Measurements from ENCODE around the gene TADA2A.

Gene TADA2A

DNA sequence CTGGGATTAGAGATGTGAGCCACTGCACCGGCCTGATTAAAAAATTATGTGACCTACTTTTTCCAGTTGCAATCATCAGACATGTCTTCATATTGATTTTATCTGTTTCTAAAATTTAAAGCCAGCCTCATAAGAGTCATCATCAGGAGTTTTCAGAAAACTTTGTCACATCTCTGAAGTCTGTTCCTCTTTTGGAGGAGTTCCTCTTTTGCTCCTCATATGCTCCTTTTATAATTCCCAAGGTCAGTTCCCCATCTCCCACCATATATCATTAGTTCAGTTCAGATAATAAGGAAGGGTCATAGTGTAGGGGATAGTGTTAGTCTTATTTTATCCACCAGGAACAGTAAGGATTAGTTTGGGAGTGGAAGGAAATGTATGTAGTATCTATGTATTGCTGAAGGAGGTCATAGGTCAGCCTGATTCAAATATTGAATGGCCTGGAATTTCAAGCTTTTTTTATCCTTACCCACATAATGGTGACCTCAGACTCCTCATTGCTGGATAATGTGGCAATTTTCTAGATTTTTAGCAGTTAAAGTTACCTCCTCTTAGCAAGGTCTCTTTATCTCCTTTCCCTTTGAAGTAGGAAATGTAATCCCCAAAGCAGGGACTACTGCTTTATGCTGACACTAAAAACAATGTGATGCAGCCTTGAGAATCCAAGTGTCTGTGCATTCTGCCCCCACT lies 69.2 kb downstream of the TADA2A start:
- Histone ChIP-seq H4K8ac (ENCODE audit: low read length) (no peak overlapping the region), H2BK15ac (ENCODE audit: low read depth, poor library complexity, severe bottlenecking) (no peak overlapping the region), H3K18ac (ENCODE audit: low read depth in 1 of 2, low read length in 2 of 2) (no peak overlapping the region), H3K27ac (ENCODE audit: low read length, poor library complexity, severe bottlenecking) (peak overlapping the region; percentile 51), H3K27me3 (ENCODE audit: control insufficient read depth in 1 of 2, insufficient read depth in 1 of 2, low read length in 2 of 2) (no peaks in the 10 kb centered on the region), H3K4me1 (ENCODE audit: control insufficient read depth, insufficient read depth, low read depth, low read length) (peaks cover 3% of the 10 kb centered on the region), H3K9ac (ENCODE audit: low read length) (peak overlapping the region; percentile 84), H3K4me2 (ENCODE audit: low read length, poor library complexity, severe bottlenecking) (no peak overlapping the region), H3K9me3 (ENCODE audit: control insufficient read depth, low read length) (no peaks in the 10 kb centered on the region), H3K4me3 (ENCODE audit: insufficient read depth in 1 of 2, low read depth in 1 of 2, low read length in 2 of 2) (no peak overlapping the region), H2BK12ac (ENCODE audit: low read length in 2 of 2) (peak overlapping the region in 1 of 2 experiments; percentile 57), H2BK5ac (ENCODE audit: low read depth, low read length, poor library complexity, severe bottlenecking) (no peak overlapping the region), H4K91ac (ENCODE audit: low read length) (no peak overlapping the region), H2AFZ (ENCODE audit: low read depth, low read length) (no peak overlapping the region), H3K4ac (ENCODE audit: low read depth in 1 of 2, low read length in 2 of 2) (no peak overlapping the region), H3K23ac (ENCODE audit: low read length in 2 of 2) (no peak overlapping the region), H3K14ac (ENCODE audit: low read length in 2 of 2) (no peak overlapping the region), H3K36me3 (ENCODE audit: control insufficient read depth in 1 of 2, insufficient read depth in 2 of 2, low read depth in 1 of 2, low read length in 2 of 2) (peaks cover 16 to 57% of the 10 kb centered on the region in 2 experiments), H2BK120ac (ENCODE audit: low read depth, low read length) (no peak overlapping the region), H3K79me1 (replicated peaks; ENCODE audit: low read length, poor library complexity, severe bottlenecking) (peaks cover 4% of the 10 kb centered on the region), H2AK5ac (ENCODE audit: low read length, severe bottlenecking) (peak overlapping the region; percentile 5)
- DNase-seq = no peak
- 92% methylated on average over 1 of the region's 1 CpG for WGBS

DNA sequence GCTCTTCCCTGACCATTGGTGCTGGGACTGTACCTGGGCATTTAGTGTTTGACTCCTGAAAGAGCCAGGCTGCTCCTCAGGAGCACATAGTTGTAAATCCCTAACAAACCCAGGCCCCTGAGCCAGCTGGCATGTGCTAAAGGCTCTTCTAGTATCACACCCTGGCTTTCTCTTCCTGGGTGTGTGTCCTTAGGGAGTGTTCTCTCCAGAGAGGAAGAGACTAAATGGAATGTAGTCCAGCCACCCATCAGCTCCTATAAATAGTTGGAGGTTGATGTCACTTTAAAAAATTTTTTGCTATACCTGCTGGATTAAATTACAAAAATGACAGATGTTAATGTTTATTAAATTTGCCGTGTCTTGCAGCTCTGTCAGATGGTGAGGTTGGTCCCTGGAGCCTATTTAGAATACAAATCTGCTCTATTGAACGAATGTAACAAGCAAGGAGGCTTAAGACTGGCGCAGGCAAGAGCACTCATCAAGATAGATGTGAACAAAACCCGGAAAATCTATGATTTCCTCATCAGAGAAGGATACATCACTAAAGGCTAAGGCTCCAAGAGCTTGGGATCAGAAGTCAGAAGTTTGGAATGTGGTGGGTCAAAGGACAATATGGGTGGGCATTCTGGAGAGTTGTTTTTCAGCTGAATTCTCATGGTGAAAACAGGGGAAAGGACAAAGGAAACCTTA lies 69.9 kb downstream of the TADA2A start:
- no peak overlapping the region for H2BK120ac ChIP-seq (ENCODE audit: low read depth, low read length)
- 83% methylated on average over 3 of the region's 4 CpGs for WGBS

DNA sequence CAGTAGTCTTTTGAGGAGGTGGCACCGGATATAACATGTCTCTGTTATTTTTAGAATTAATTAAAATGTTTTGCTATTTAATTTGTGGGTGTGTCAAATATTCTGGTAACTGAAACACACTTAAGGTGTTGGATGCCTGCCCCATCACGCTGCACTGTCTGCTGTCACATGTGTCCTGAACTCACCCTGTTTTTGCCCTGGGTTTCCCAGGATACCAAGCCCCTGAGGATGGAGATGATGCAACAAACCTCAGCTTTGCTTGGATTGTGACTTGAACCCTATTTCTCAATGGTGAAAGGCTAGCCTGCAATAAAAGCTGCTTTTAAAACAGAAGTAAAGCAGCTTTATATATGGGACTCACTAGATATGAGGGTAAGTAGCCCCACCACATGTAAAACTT lies 71.5 kb downstream of the TADA2A start:
- no peak overlapping the region for H2AFZ ChIP-seq (ENCODE audit: low read depth, low read length)
- peak overlapping the region in 1 of 2 experiments; percentile 34 for H3K4me3 ChIP-seq (ENCODE audit: insufficient read depth in 1 of 2, low read depth in 1 of 2, low read length in 2 of 2)
- no peak overlapping the region for H2BK5ac ChIP-seq (ENCODE audit: low read depth, low read length, poor library complexity, severe bottlenecking)
- H3K36me3 ChIP-seq (ENCODE audit: control insufficient read depth in 1 of 2, insufficient read depth in 2 of 2, low read depth in 1 of 2, low read length in 2 of 2) = peaks cover 9 to 44% of the 10 kb centered on the region in 2 experiments
- peaks cover 3% of the 10 kb centered on the region for H3K4me1 ChIP-seq (ENCODE audit: control insufficient read depth, insufficient read depth, low read depth, low read length)
- no peak overlapping the region for H2AK5ac ChIP-seq (ENCODE audit: low read length, severe bottlenecking)
- no peak overlapping the region for H4K8ac ChIP-seq (ENCODE audit: low read length)
- H3K9me3 ChIP-seq (ENCODE audit: control insufficient read depth, low read length) = no peaks in the 10 kb centered on the region
- H3K4me2 ChIP-seq (ENCODE audit: low read length, poor library complexity, severe bottlenecking) = no peak overlapping the region
- H3K27me3 ChIP-seq (ENCODE audit: control insufficient read depth in 1 of 2, insufficient read depth in 1 of 2, low read length in 2 of 2) = no peaks in the 10 kb centered on the region
- H3K27ac ChIP-seq (ENCODE audit: low read length, poor library complexity, severe bottlenecking) = no peak overlapping the region
- peak overlapping the region; percentile 84 for H3K9ac ChIP-seq (ENCODE audit: low read length)
- H2BK120ac ChIP-seq (ENCODE audit: low read depth, low read length) = no peak overlapping the region
- DNase-seq = peak; percentile 77
- WGBS = 97% methylated on average over 2 of the region's 2 CpGs
- H2BK12ac ChIP-seq (ENCODE audit: low read length in 2 of 2) = no peak overlapping the region
- H3K23ac ChIP-seq (ENCODE audit: low read length in 2 of 2) = no peak overlapping the region
- no peak overlapping the region for H2BK15ac ChIP-seq (ENCODE audit: low read depth, poor library complexity, severe bottlenecking)
- peaks cover 2% of the 10 kb centered on the region for H3K79me1 ChIP-seq (replicated peaks; ENCODE audit: low read length, poor library complexity, severe bottlenecking)
- no peak overlapping the region for H3K4ac ChIP-seq (ENCODE audit: low read depth in 1 of 2, low read length in 2 of 2)
- H4K91ac ChIP-seq (ENCODE audit: low read length) = no peak overlapping the region
- H3K18ac ChIP-seq (ENCODE audit: low read depth in 1 of 2, low read length in 2 of 2) = no peak overlapping the region
- no peak overlapping the region for H3K14ac ChIP-seq (ENCODE audit: low read length in 2 of 2)

More for the DNA sequence above, 69.9 kb downstream of the TADA2A start:
- Histone ChIP-seq H3K9me3 (ENCODE audit: control insufficient read depth, low read length) (no peaks in the 10 kb centered on the region), H3K18ac (ENCODE audit: low read depth in 1 of 2, low read length in 2 of 2) (peak overlapping the region in 1 of 2 experiments; percentile 44), H2AFZ (ENCODE audit: low read depth, low read length) (no peak overlapping the region), H4K91ac (ENCODE audit: low read length) (no peak overlapping the region), H4K8ac (ENCODE audit: low read length) (no peak overlapping the region), H3K27ac (ENCODE audit: low read length, poor library complexity, severe bottlenecking) (peak overlapping the region; percentile 51), H3K23ac (ENCODE audit: low read length in 2 of 2) (no peak overlapping the region), H3K79me1 (replicated peaks; ENCODE audit: low read length, poor library complexity, severe bottlenecking) (peaks cover 2% of the 10 kb centered on the region), H2AK5ac (ENCODE audit: low read length, severe bottlenecking) (peak overlapping the region; percentile 5), H3K4me2 (ENCODE audit: low read length, poor library complexity, severe bottlenecking) (no peak overlapping the region), H2BK15ac (ENCODE audit: low read depth, poor library complexity, severe bottlenecking) (no peak overlapping the region), H3K27me3 (ENCODE audit: control insufficient read depth in 1 of 2, insufficient read depth in 1 of 2, low read length in 2 of 2) (no peaks in the 10 kb centered on the region), H3K14ac (ENCODE audit: low read length in 2 of 2) (no peak overlapping the region), H3K36me3 (ENCODE audit: control insufficient read depth in 1 of 2, insufficient read depth in 2 of 2, low read depth in 1 of 2, low read length in 2 of 2) (peaks cover 13 to 52% of the 10 kb centered on the region in 2 experiments), H3K4me1 (ENCODE audit: control insufficient read depth, insufficient read depth, low read depth, low read length) (peaks cover 3% of the 10 kb centered on the region), H2BK12ac (ENCODE audit: low read length in 2 of 2) (peak overlapping the region in 1 of 2 experiments; percentile 57), H3K4me3 (ENCODE audit: insufficient read depth in 1 of 2, low read depth in 1 of 2, low read length in 2 of 2) (no peak overlapping the region), H2BK5ac (ENCODE audit: low read depth, low read length, poor library complexity, severe bottlenecking) (no peak overlapping the region), H3K4ac (ENCODE audit: low read depth in 1 of 2, low read length in 2 of 2) (no peak overlapping the region), H3K9ac (ENCODE audit: low read length) (peak overlapping the region; percentile 84)
- DNase-seq = peak; percentile 86

DNA sequence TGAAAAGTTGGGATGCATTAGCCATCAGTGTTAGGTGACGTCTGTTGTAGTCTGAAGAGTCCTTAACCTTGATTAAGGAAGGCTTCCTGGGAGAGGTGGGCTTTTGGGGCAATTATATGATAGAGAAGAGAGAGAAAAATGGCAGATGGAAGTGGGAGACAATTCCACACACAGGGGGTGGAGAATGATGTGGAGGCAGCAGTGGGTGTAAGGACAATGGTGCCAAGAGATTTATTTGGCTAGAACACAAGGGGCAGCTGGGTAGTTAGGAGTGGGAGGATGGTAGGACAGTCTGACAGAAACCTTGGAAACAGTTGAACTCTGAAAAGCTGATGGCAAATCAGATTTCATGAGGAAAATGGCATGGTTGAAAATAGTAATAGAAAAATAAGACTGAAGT lies 72.3 kb downstream of the TADA2A start:
- WGBS = 100% methylated on average over 1 of the region's 1 CpG
- peaks cover 2% of the 10 kb centered on the region for H3K79me1 ChIP-seq (replicated peaks; ENCODE audit: low read length, poor library complexity, severe bottlenecking)

More for the DNA sequence above, 72.3 kb downstream of the TADA2A start:
- Histone ChIP-seq H2BK5ac (ENCODE audit: low read depth, low read length, poor library complexity, severe bottlenecking) (no peak overlapping the region), H3K27ac (ENCODE audit: low read length, poor library complexity, severe bottlenecking) (no peak overlapping the region), H3K4me3 (ENCODE audit: insufficient read depth in 1 of 2, low read depth in 1 of 2, low read length in 2 of 2) (no peak overlapping the region), H4K91ac (ENCODE audit: low read length) (no peak overlapping the region), H3K4ac (ENCODE audit: low read depth in 1 of 2, low read length in 2 of 2) (no peak overlapping the region), H3K14ac (ENCODE audit: low read length in 2 of 2) (no peak overlapping the region), H2BK12ac (ENCODE audit: low read length in 2 of 2) (peak overlapping the region in 1 of 2 experiments; percentile 80), H3K23ac (ENCODE audit: low read length in 2 of 2) (no peak overlapping the region), H3K9ac (ENCODE audit: low read length) (peak overlapping the region; percentile 84), H3K4me1 (ENCODE audit: control insufficient read depth, insufficient read depth, low read depth, low read length) (peaks cover 3% of the 10 kb centered on the region), H2BK15ac (ENCODE audit: low read depth, poor library complexity, severe bottlenecking) (no peak overlapping the region), H3K9me3 (ENCODE audit: control insufficient read depth, low read length) (no peaks in the 10 kb centered on the region), H2AK5ac (ENCODE audit: low read length, severe bottlenecking) (no peak overlapping the region), H2BK120ac (ENCODE audit: low read depth, low read length) (no peak overlapping the region), H2AFZ (ENCODE audit: low read depth, low read length) (no peak overlapping the region), H3K36me3 (ENCODE audit: control insufficient read depth in 1 of 2, insufficient read depth in 2 of 2, low read depth in 1 of 2, low read length in 2 of 2) (peaks cover 9 to 36% of the 10 kb centered on the region in 2 experiments), H3K27me3 (ENCODE audit: control insufficient read depth in 1 of 2, insufficient read depth in 1 of 2, low read length in 2 of 2) (no peaks in the 10 kb centered on the region), H4K8ac (ENCODE audit: low read length) (no peak overlapping the region), H3K4me2 (ENCODE audit: low read length, poor library complexity, severe bottlenecking) (no peak overlapping the region), H3K18ac (ENCODE audit: low read depth in 1 of 2, low read length in 2 of 2) (no peak overlapping the region)
- no peak for DNase-seq

Data from mesenchymal stem cell (in vitro differentiated cells and primary cell).